Choroid plexus epithelial cell (primary cell): Measurements from ENCODE around the gene TTYH2.

Experiments used
- DNase-seq: peaks from one replicate; pipeline ENCODE4 v3.0.0-alpha.2; 2010; ENCODE audit warnings: low read depth
- H3K4me3 ChIP-seq: 2 replicates; pipeline ENCODE4 v1.5.1; 2011; ENCODE audit warnings: low read depth, mild to moderate bottlenecking, control low read depth, low read length, moderate library complexity
- TF ChIP-seq, protein P1 (sequence below): conservative IDR thresholded peaks from 2 replicates; pipeline ENCODE4 v1.5.1; 2011; ENCODE audit warnings: low read depth, mild to moderate bottlenecking, control low read depth, inconsistent platforms, low read length, moderate library complexity

The TTYH2 gene

DNA sequence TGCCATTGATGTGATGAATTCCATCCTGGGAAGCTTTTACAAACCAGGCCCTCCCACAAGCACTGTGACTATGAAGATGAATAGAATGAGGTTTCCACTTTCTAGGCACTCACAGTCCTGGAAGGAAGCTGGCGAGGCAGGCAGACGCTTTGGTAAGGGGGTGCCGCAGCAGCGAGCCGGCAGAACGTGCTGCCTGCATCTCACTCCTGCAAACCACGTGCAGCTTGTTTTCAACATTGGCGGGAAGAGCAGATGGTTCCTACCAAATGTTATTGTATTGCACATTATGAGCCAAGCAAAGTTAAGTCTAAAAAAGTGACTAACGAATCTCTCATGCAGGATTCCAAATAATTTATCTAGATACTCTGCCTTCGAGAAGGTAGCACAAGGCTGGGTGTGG lies 57.0 kb downstream of the TTYH2 start:
- DNase-seq = no peak
- TF ChIP-seq, protein P1, sequence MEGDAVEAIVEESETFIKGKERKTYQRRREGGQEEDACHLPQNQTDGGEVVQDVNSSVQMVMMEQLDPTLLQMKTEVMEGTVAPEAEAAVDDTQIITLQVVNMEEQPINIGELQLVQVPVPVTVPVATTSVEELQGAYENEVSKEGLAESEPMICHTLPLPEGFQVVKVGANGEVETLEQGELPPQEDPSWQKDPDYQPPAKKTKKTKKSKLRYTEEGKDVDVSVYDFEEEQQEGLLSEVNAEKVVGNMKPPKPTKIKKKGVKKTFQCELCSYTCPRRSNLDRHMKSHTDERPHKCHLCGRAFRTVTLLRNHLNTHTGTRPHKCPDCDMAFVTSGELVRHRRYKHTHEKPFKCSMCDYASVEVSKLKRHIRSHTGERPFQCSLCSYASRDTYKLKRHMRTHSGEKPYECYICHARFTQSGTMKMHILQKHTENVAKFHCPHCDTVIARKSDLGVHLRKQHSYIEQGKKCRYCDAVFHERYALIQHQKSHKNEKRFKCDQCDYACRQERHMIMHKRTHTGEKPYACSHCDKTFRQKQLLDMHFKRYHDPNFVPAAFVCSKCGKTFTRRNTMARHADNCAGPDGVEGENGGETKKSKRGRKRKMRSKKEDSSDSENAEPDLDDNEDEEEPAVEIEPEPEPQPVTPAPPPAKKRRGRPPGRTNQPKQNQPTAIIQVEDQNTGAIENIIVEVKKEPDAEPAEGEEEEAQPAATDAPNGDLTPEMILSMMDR = no peak
- no peak overlapping the region for H3K4me3 ChIP-seq

DNA sequence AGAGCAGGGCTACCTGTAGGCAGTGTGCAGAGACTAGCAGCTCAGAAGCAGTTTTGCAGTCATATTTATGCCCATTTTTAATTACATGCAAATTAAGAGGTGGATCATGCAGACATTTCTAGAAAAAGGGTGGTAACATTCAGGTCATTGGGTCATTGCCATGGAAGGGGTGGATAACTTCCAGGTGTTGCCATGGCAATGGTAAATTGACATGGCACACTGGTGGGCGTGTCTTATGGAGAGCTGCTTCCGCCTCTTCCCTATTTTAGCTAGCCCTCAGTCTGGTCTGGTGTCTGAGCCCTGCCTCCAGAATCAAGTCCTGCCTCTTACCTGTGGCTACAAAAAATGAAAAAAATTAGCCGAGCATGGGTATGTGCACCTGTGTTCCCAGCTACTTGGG lies 57.9 kb downstream of the TTYH2 start:
- no peak overlapping the region for H3K4me3 ChIP-seq
- TF ChIP-seq, protein P1 = no peak
- DNase-seq = no peak

DNA sequence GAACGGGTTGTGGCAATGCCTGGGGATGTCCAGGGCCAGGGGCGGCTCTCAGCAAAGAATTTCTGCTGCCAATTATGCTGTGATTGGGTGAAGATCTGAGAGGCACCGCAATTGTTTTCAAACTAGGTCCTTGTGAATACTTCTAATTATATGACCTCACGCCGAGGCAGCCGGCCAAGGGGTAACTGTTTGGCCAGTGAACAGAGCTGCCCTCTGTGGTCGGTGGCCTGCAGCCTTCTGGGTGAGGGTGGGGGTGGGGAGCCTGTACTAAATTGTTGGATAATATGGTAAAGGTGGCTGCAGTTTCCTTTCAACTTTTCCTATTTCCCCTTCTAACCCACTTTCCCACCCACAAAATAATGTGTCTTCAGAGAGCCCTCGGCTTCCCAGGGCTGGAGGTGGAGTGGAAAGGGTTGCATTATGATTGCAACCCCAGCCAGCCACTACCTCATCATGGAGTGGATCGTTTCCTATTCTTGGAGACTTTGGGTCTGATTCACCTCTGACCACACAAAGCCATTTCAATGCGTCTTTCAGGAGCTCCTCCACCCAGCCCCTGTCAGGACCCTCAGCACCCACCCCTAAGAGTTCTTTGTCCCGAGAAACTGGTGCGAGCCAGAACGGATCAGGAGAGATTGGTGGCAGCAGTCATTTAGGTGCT lies 58.7 kb downstream of the TTYH2 start:
- TF ChIP-seq, protein P1 = no peak
- DNase-seq = no peak
- H3K4me3 ChIP-seq = no peak overlapping the region

DNA sequence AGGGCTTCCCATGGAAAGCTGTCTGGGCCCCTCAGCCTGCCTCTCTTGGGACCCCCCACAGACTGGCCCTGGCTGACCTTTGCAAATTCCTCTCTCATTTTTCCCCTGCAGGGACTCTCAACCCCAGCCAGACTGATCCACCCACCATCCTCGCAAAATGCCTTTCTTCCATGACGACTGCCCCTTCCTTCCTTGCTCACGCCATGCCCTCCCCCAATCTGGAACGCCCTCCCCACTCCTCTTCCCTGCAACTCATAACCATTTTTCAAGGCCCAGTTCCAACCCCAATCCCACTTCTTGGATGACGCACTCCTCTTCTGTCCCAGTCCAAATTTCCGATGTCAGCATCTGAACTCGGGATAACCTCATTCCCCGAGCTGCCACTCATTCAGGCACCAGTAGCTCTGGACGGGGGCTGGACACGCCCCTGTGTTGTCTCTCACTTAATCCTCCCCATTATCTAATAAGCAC lies 59.4 kb downstream of the TTYH2 start:
- no peak overlapping the region for H3K4me3 ChIP-seq
- no peak for DNase-seq
- TF ChIP-seq, protein P1 = no peak

DNA sequence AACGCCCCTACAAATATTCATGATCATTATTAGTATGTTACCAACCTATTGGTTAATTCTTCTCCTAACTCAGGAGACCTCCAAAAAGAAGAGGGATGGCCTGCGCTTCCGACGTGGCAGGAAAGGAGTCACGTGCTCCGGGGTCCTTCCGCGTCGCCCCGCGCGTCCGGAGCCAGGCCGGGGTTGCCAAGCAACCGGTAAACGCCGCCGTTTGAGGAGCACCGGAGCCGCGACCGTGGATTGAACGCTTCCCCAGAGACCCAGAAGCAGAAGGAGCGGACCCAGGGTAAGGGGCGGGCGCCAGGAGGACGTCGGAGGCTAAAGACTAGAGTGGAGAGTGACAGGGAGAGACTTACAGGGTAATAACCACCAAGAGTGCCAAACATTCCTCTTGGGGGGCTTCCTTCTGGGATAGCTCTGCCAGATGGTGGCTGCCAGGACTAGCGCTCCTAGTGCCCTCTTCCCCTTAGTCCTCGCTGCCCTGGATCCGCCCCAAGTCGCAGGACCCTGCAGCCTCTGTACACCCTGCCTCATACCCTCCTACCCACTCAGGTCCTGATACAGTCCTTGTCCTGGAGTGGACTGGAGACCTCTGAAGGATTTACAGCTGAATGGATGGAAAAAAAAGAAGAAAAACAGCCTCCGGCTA lies 60.8 kb downstream of the TTYH2 start, which contains the start of gene DNAI2:
TSS of gene DNAI2 (plus strand) at position 175 of the 649 bp plus-strand sequence. CDS start 7,584 bp downstream, outside the sequence.
- DNase-seq = no peak
- H3K4me3 ChIP-seq = no peak within 1 kb of the TSS
- TF ChIP-seq, protein P1 = no peak

DNA sequence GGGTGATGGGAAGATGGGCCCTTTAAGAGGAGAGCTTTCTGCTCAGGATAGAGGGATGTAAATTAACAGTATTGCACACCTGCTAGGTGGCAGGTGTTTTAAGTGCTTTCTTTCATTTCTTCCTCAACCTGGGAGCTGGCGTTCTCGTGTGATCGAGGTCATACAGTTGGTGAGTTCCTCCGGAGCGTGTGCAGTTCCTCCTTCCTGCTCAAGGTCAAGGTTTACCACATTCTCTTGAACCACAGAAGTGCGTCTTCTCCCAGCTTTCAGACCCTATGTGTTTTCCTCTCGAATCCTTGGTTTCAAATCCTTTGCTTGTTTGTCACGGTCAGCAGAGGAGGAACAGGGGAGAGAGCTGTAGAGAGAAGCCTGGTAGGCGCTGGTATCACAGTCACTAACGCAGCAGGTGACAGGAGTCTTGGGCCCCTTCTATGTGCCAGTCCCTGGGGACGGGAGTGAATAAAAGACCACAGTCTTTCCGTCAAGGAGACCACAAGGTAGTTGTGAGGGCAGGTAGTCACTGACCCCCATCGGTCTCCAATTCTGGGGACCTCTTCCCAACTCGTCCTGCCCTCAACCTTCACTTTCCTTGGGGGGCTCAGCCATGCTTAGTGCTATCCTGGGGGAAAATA lies 61.5 kb downstream of the TTYH2 start:
- DNase-seq = no peak
- H3K4me3 ChIP-seq = no peak overlapping the region
- TF ChIP-seq, protein P1 = no peak

DNA sequence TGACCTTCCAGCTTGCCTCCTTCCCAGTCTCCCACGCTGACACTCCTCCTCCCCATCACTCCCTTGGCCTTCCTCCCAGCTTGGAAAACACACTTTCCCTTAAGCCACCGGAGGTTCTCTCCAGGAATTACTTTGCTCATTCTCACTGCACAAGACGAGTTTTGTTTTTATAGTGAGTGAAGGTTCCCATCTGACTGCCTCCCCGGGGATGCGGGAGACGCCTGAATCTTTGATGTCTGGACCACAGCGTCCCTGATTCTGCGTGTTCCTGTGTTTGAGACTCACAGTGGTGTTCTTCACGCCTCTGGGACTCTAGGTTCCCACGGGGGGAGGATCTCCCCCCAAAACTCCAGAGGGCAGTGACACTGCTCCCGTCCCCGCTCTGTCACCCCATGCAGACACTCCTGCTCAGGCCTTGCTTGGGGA lies 62.7 kb downstream of the TTYH2 start:
- DNase-seq = no peak
- H3K4me3 ChIP-seq = no peak overlapping the region
- TF ChIP-seq, protein P1 = no peak
